Endothelial cell of hepatic sinusoid (primary cell): ENCODE data around the gene TCAP.

ENCODE experiments used
- in situ Hi-C: cut with HindIII; loops from 2 replicates; pipeline ENCODE4 v1.10.0; 2017; ENCODE audit warnings: low sequenced_read_pairs

The TCAP gene, protein sequence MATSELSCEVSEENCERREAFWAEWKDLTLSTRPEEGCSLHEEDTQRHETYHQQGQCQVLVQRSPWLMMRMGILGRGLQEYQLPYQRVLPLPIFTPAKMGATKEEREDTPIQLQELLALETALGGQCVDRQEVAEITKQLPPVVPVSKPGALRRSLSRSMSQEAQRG

DNA sequence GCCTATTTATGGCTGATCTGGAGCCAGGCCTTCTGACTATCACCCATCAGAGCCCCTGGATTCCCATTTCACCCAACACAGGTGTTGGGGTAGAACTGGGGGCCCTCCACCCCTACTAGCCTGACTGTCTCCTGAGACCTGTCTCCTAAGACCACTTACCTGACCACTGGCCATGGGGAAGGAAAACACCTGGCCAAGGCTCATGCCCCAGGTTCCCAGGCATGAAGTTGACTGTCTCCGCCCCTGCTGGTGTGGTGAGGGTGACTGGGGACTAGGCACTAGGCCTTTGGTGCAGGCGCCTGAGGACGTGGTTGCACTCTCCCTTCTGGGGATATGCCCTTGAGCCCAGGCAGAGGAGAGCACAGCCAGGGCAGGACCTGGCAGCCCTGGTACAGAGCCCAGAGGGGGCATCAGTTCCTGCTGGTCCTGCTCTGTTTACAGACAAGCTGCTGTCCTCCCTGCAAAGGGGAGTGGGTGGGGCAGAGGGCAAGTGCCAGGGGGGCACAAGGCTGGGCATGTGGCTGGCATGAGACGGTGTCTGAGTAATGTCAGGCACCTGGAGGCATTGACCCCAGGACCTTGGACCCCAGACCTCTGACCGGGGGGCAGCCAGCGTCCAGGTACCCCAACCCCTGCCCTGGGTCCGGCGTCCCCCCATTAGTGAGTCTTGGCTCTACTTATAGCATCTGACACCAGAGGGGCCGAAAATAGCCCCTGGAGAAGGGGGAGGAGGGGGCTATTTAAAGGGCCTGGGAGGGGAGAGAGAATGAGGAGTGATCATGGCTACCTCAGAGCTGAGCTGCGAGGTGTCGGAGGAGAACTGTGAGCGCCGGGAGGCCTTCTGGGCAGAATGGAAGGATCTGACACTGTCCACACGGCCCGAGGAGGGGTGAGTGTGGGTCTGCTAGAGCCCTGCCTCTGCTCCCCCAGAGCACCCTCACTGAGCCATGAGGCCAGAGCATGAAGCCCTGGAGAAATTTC, at the start of gene TCAP:
TCAP (plus strand) TSS at position 769 of the 981 bp plus-strand sequence; CDS start at position 780, 11 bp downstream.
- in situ Hi-C loops: no loop called here

DNA sequence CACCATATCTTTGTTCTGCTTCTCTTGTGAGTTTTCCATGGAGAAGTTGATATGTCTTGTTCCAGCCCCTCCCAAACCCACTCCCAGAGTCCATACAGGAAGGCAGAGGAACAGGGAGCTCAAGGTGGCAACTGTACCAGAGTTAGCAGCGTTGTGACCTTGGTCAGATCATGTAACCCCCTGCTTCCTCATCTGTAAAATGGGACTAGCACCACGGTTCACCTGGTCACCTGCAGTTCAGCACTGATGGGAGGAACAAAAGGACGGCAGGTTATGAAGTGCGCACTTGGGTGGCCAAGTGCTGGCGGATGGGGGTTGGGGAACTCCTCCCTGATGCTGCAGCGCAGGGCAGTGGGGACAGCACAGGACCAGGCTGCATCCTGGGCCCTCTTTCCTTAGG, 49.7 kb upstream of the TCAP start:
- in situ Hi-C loops: loop anchor here (10.0 kb wide), 1 partner anchor 59 kb away; no protein-coding TSS in a partner anchor

DNA sequence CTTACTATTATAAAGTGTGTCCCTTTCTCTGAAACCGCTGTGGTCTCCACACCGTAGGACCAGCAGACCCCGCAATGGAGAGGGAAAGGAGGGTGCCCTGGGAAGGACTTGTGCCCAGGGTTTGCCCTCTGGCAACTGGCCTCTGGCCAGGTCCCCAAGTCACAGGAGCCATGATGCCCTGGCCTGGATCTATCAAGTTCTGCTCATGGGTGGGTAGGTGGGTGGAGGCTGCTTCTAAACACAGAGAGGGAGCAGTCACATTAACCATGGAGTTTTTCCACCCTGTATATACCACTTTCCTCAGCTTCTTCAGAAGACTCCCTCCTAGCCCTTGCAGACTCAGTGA, 48.1 kb upstream of the TCAP start:
- in situ Hi-C loops: loop anchor here (10.0 kb wide), 1 partner anchor 58 kb away; no protein-coding TSS in a partner anchor

GRCh38 chr17:39617446-39618245, 47.5 kb upstream of the TCAP start:
- in situ Hi-C loops: loop anchor here (10.0 kb wide), 1 partner anchor 57 kb away; no protein-coding TSS in a partner anchor

GRCh38 chr17:39618246-39618913, 46.8 kb upstream of the TCAP start:
- in situ Hi-C loops: loop anchor here (10.0 kb wide), 1 partner anchor 56 kb away; no protein-coding TSS in a partner anchor

GRCh38 chr17:39618956-39619785, 46.0 kb upstream of the TCAP start:
- in situ Hi-C loops: loop anchor here (10.0 kb wide), 1 partner anchor 56 kb away; no protein-coding TSS in a partner anchor

GRCh38 chr17:39619786-39620101, 45.4 kb upstream of the TCAP start:
- in situ Hi-C loops: loop anchor here (10.0 kb wide), 1 partner anchor 55 kb away; no protein-coding TSS in a partner anchor

GRCh38 chr17:39621523-39622379, 43.4 kb upstream of the TCAP start:
- in situ Hi-C loops: no loop called here

DNA sequence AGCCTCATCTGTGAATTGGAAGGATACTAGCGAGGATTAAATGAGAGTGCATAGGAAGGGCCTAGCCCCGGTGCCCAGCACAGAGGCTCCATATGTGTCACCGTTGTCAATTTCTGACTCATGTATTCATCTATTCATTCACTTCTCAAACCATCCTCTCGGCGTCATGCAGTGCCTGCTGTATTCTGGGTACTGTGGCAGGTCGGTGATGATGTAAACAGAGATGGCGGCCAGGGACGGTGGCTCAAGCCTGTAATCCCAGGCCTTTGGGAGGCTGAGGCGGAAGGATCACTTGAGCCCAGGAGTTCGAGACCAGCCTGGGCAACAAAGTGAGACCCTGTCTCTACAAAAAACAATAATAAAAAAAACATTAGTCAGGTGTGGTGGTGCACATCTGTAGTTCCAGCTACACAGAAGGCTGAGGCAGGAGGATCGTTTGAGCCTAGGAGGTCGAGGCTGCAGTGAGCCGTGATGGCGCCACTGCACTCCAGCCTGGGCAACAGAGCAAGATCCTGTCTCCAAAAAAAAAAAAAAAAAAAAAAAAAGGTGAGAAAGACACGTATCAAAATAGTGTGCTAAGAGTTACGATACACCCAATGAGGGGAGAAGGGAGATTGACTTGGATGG, 42.7 kb upstream of the TCAP start:
- in situ Hi-C loops: no loop called here

DNA sequence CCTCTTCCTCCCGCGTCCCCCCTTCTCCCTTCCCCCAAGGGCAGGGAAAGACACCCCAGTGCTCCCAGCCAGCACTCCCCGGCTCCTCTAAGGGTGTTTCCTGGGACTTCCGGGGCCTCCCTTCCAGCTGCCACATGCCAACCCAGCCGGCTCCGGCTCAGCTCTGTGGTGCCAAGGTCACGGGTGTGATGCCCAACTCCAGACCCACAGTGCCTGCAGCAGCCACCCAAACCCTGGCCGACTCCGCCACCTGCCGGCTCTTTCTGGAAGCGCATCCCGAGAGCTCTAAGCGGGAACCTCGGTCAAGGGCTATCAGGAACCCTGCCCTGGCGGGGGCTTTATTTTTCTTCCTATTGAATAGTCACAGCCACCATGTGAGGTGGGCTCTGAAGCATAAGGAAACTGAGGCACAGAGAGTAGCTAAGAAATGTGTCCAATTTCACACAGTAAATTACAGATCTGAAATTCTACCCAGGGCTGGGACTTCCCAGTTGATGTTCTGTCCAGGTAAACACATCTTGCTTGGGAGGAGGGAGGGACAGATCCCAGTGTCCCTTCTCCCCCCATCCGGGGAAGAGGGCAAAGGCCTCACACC, 41.7 kb upstream of the TCAP start:
- in situ Hi-C loops: no loop called here

- in situ Hi-C loops: no loop called here
Observed at GRCh38 chr17:39624313-39624712, 40.8 kb upstream of the TCAP start.

GRCh38 chr17:39625198-39625785, 39.9 kb upstream of the TCAP start:
- in situ Hi-C loops: no loop called here

- in situ Hi-C loops: no loop called here
Observed at GRCh38 chr17:39626171-39627046, 38.7 kb upstream of the TCAP start, which contains the start of gene PPP1R1B. Gene PPP1R1B (plus strand): TSS chr17:39626952. CDS start chr17:39627393, 441 bp downstream.

- in situ Hi-C loops: no loop called here
Observed at GRCh38 chr17:39627047-39627711, 38.0 kb upstream of the TCAP start.

GRCh38 chr17:39627712-39628516, 37.2 kb upstream of the TCAP start:
- in situ Hi-C loops: no loop called here
